ENCODE results near the gene MPIG6B. TPM values are rescaled to one million over a fixed set of nuclear protein-coding genes. Genes with fewer than 3 reads are reported as not detected.

MPIG6B gene
- total RNA-seq, 2 experiments from 2014 or later = not detected

DNA sequence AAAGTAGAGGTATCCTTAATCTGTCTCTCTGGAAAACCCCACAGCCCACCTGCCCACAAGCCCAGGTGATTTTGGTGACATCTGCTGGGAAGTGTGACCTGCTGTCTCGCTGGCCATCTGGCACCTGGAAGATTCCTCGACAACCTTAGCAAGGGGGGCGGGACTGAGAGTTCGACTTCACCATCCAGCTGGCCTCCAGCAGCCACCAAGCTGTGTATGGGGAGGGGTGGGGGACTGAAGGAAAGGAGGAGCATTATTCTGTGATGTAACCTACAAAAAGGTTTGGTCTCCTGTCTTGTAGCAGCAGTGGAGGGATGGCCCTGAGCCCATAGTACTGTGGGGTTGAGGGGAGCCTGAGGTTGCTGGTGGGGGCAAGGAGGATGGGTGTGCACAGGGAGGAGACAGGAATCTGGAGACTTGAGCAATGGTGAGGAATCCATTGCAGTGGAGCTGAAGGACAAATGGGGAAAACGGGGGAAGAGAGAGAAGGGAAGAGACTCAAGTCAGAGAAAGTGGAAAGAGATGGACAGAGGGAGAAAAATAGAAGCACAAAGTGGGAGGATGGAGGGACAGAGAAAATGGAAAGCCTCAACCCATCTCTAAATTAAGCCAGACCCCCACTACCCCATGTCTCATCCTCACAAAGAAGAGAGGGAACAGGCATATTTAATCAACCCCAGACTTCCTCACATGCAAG, 12.5 kb upstream of the MPIG6B start:
- Histone ChIP-seq H2AFZ (ENCODE audit: low read length) (no peak overlapping the region), H4K20me1 (ENCODE audit: insufficient read depth, low read length) (no peaks in the 10 kb centered on the region), H3K4me3 (ENCODE audit: low read depth, low read length, poor library complexity, severe bottlenecking) (no peak overlapping the region), H3K4me1 (ENCODE audit: insufficient read depth, low read length, poor library complexity, severe bottlenecking) (peaks cover 10% of the 10 kb centered on the region), H3K36me3 (ENCODE audit: insufficient read depth, low read length) (no peaks in the 10 kb centered on the region), H3K27ac (ENCODE audit: low read depth, low read length, poor library complexity, severe bottlenecking) (no peak overlapping the region), H3K79me2 (ENCODE audit: insufficient read depth, low read depth, low read length) (no peaks in the 10 kb centered on the region), H3K4me2 (ENCODE audit: low read length) (no peak overlapping the region), H3K9me3 (ENCODE audit: low read length) (no peaks in the 10 kb centered on the region), H3K9me2 (ENCODE audit: insufficient read depth, low read length) (no peaks in the 10 kb centered on the region)
- DNase-seq (ENCODE audit: low spot score) = no peak
- POLR2A ChIA-PET = interaction anchor here (1.0 kb wide), 1 partner anchor 116 kb away, joined by 3 read pairs; the partner anchor contains the start of gene HSPA1B
- no TSS peak for BruUV-seq (replicated peaks)
- CTCF ChIA-PET (ENCODE audit: unreplicated experiment) = interaction anchor here (0.6 kb wide), 1 partner anchor 112 kb away, joined by 3 read pairs; no protein-coding TSS in a partner anchor
- TF ChIP-seq CTCF (conservative IDR thresholded peaks at IDR 0.05; ENCODE audit: low read length) (no peak), EZH2phosphoT487 (IDR thresholded peaks at IDR 0.05; ENCODE audit: borderline replicate concordance, low read depth, low read length) (no peak)
- intact Hi-C loops (cut with micrococcal nuclease; ENCODE audit: unreplicated experiment) = no loop called here

GRCh38 chr6:31711233-31711632, 11.9 kb upstream of the MPIG6B start:
- no TSS peak for BruUV-seq (replicated peaks)
- no peak for TF ChIP-seq CTCF (conservative IDR thresholded peaks at IDR 0.05; ENCODE audit: low read length)
- no peak for TF ChIP-seq EZH2phosphoT487 (IDR thresholded peaks at IDR 0.05; ENCODE audit: borderline replicate concordance, low read depth, low read length)
- DNase-seq (ENCODE audit: low spot score) = no peak
- no peak overlapping the region for H3K4me2 ChIP-seq (ENCODE audit: low read length)
- H3K4me1 ChIP-seq (ENCODE audit: insufficient read depth, low read length, poor library complexity, severe bottlenecking) = peaks cover 10% of the 10 kb centered on the region
- no peak overlapping the region for H3K27ac ChIP-seq (ENCODE audit: low read depth, low read length, poor library complexity, severe bottlenecking)
- H3K9me2 ChIP-seq (ENCODE audit: insufficient read depth, low read length) = no peaks in the 10 kb centered on the region
- intact Hi-C loops (cut with micrococcal nuclease; ENCODE audit: unreplicated experiment) = no loop called here
- CTCF ChIA-PET (ENCODE audit: unreplicated experiment) = interaction anchor here (0.6 to 1.0 kb wide), 3 partner anchors 47 to 355 kb away, joined by 3 to 5 read pairs (median 3); no protein-coding TSS in a partner anchor
- H4K20me1 ChIP-seq (ENCODE audit: insufficient read depth, low read length) = no peaks in the 10 kb centered on the region
- H3K9me3 ChIP-seq (ENCODE audit: low read length) = no peaks in the 10 kb centered on the region
- H3K79me2 ChIP-seq (ENCODE audit: insufficient read depth, low read depth, low read length) = no peaks in the 10 kb centered on the region
- H3K4me3 ChIP-seq (ENCODE audit: low read depth, low read length, poor library complexity, severe bottlenecking) = no peak overlapping the region
- H3K36me3 ChIP-seq (ENCODE audit: insufficient read depth, low read length) = no peaks in the 10 kb centered on the region
- POLR2A ChIA-PET = interaction anchor here (0.6 to 1.0 kb wide), 2 partner anchors 116 to 152 kb away, joined by 3 read pairs; partner anchors contain the start of gene HSPA1B
- H2AFZ ChIP-seq (ENCODE audit: low read length) = no peak overlapping the region

DNA sequence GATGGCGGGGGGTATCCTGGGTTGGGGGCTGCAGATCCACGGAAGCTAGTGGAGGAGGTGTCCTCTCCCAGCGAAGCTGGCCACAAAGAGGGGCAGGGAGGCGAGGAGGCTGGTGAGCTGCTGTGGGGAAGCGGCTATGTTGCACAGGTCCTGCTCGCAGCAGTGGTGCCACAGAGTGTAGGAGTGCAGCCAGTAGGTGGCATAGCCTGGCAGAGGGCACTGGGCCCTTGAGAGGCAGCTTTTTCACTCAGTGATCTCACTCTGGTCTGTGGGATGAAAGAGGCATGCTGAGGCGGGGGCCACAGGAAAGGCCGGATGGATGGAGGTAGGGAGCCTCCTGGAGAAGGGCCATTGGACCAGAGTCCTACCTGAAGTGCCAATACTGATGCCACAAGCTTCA, 10.9 kb upstream of the MPIG6B start:
- Histone ChIP-seq H3K4me1 (ENCODE audit: insufficient read depth, low read length, poor library complexity, severe bottlenecking) (peaks cover 10% of the 10 kb centered on the region), H3K9me2 (ENCODE audit: insufficient read depth, low read length) (no peaks in the 10 kb centered on the region), H3K36me3 (ENCODE audit: insufficient read depth, low read length) (no peaks in the 10 kb centered on the region), H3K27ac (ENCODE audit: low read depth, low read length, poor library complexity, severe bottlenecking) (no peak overlapping the region), H2AFZ (ENCODE audit: low read length) (no peak overlapping the region), H3K9me3 (ENCODE audit: low read length) (no peaks in the 10 kb centered on the region), H3K4me3 (ENCODE audit: low read depth, low read length, poor library complexity, severe bottlenecking) (no peak overlapping the region), H3K4me2 (ENCODE audit: low read length) (no peak overlapping the region), H3K79me2 (ENCODE audit: insufficient read depth, low read depth, low read length) (no peaks in the 10 kb centered on the region), H4K20me1 (ENCODE audit: insufficient read depth, low read length) (no peaks in the 10 kb centered on the region)
- no TSS peak for BruUV-seq (replicated peaks)
- TF ChIP-seq EZH2phosphoT487 (IDR thresholded peaks at IDR 0.05; ENCODE audit: borderline replicate concordance, low read depth, low read length) = no peak
- TF ChIP-seq CTCF (conservative IDR thresholded peaks at IDR 0.05; ENCODE audit: low read length) = peak; percentile 30; the same call in 1 of the 2 replicates
- ChIA-PET POLR2A (no interaction called here), CTCF (ENCODE audit: unreplicated experiment) (interaction anchor here (1.0 kb wide), 1 partner anchor 46 kb away, joined by 3 read pairs; no protein-coding TSS in a partner anchor)
- DNase-seq (ENCODE audit: low spot score) = no peak
- intact Hi-C loops (cut with micrococcal nuclease; ENCODE audit: unreplicated experiment) = no loop called here
